Fibroblast of pulmonary artery (primary cell): ENCODE measurements around the gene KDELR3.
A peak's percentile ranks its signal among the peaks of the same experiment; 100 is the strongest.

ENCODE experiments used
- DNase-seq: peaks from one replicate; pipeline ENCODE4 v3.0.0-alpha.2; 2010; ENCODE audit warnings: low read depth
- H3K4me3 ChIP-seq: replicated peaks from 2 replicates; pipeline ENCODE4 v1.5.1; 2011; ENCODE audit warnings: low read depth, mild to moderate bottlenecking, control low read depth, low read length, moderate library complexity
- CTCF ChIP-seq: IDR thresholded peaks from 2 replicates; pipeline ENCODE4 v1.5.1; 2011; ENCODE audit warnings: mild to moderate bottlenecking, control low read depth, low read length, inconsistent platforms; ENCODE audit errors: missing control alignments

The KDELR3 gene

GRCh38 chr22:38503021-38503420, 35.1 kb downstream of the KDELR3 start:
- peak overlapping the region; percentile 69 for H3K4me3 ChIP-seq
- no peak for DNase-seq
- TF ChIP-seq CTCF: no peak

- peak overlapping the region; percentile 69 for H3K4me3 ChIP-seq
- TF ChIP-seq CTCF: no peak
- DNase-seq: peak; percentile 45
These were observed 37.0 kb downstream of the KDELR3 start for GRCh38 chr22:38504731-38505540.

- TF ChIP-seq CTCF: no peak
- DNase-seq: peak; percentile 62
- H3K4me3 ChIP-seq: peak overlapping the region; percentile 69
These were observed 37.7 kb downstream of the KDELR3 start for GRCh38 chr22:38505541-38506117.

- H3K4me3 ChIP-seq: peak within 1 kb of the TSS; percentile 69
- DNase-seq: peak; percentile 98
- TF ChIP-seq CTCF: no peak
These were observed 38.4 kb downstream of the KDELR3 start, which contains the start of gene DDX17 for GRCh38 chr22:38506118-38506962. TSS of gene DDX17 (minus strand) at chr22:38506311.

GRCh38 chr22:38510416-38510970, 42.6 kb downstream of the KDELR3 start:
- H3K4me3 ChIP-seq: no peak overlapping the region
- no peak for DNase-seq
- no peak for TF ChIP-seq CTCF

GRCh38 chr22:38513063-38513462, 45.2 kb downstream of the KDELR3 start:
- no peak for DNase-seq
- TF ChIP-seq CTCF: no peak

More at GRCh38 chr22:38513063-38513462, 45.2 kb downstream of the KDELR3 start:
- H3K4me3 ChIP-seq: no peak overlapping the region
